T-helper 17 cell (primary cell): ENCODE measurements around the gene SPDYE2B. TPM values are rescaled to one million over a fixed set of nuclear protein-coding genes. Genes with fewer than 3 reads are reported as not detected.
"Not testable (repeated sequence)": the region's sequence is repeated elsewhere in the genome, so short reads cannot be mapped to it uniquely, and the experiment has no call there.

ENCODE experiments used
- ATAC-seq: fragments of 150-1000 bp; cut with Tn5 transposase; 2 replicates; pipeline ENCODE4 v1.10.0; 2021; ENCODE audit warnings: mild to moderate bottlenecking, moderate library complexity
- DNase-seq, 3 donors: peaks; one replicate each; pipeline versions ENCODE4 v3.0.0 to v3.0.0-alpha.2; 2020 to 2021
- H3K9me3 ChIP-seq: one replicate; pipeline ENCODE4 v1.7.0; 2013; ENCODE audit warnings: low read length, mild to moderate bottlenecking; ENCODE audit not compliant: control insufficient read depth, poor library complexity, severe bottlenecking
- H3K27ac Mint-ChIP-seq: one replicate; pipeline ENCODE4 v1.8.0; 2022; ENCODE audit warnings: mild to moderate bottlenecking, moderate library complexity, mixed read lengths
- H3K27me3 Mint-ChIP-seq: one replicate; pipeline ENCODE4 v1.8.0; 2022; ENCODE audit warnings: mixed read lengths
- H3K36me3 Mint-ChIP-seq: one replicate; pipeline ENCODE4 v1.8.0; 2022; ENCODE audit warnings: low read depth, mixed read lengths
- H3K4me1 Mint-ChIP-seq: one replicate; pipeline ENCODE4 v1.8.0; 2022; ENCODE audit warnings: mild to moderate bottlenecking, mixed read lengths
- H3K4me3 Mint-ChIP-seq: one replicate; pipeline ENCODE4 v1.8.0; 2022; ENCODE audit warnings: mild to moderate bottlenecking, moderate library complexity, mixed read lengths
- total RNA-seq, 4 donors: library from RNA in 2 of 4; stranded (reverse) in 2 of 4; gene quantifications; one replicate each; pipeline ENCODE4 v1.2.3 and lab custom pipeline; 2022 to 2026

SPDYE2B gene
- total RNA-seq, 2 donors from 2014 or later, result not detected

- H3K36me3 Mint-ChIP-seq, H3K27me3 Mint-ChIP-seq, H3K4me1 Mint-ChIP-seq, H3K9me3 ChIP-seq: not testable (repeated sequence)
- peak within 1 kb of the TSS; percentile 56 for H3K27ac Mint-ChIP-seq
- ATAC-seq, result peak; percentile 93
- H3K4me3 Mint-ChIP-seq, result peak within 1 kb of the TSS; percentile 84
- peak in 2 of 3 donors; percentile 84 to 92 for DNase-seq
These were observed 21.2 kb downstream of the SPDYE2B start, which contains the start of gene POLR2J2 for GRCh38 chr7:102671166-102671955. TSS of gene POLR2J2 (minus strand) at chr7:102671663. CDS start at chr7:102671601, 62 bp downstream.

GRCh38 chr7:102671956-102672307 is 21.8 kb downstream of the SPDYE2B start:
- DNase-seq, H3K27me3 Mint-ChIP-seq, H3K4me1 Mint-ChIP-seq, H3K36me3 Mint-ChIP-seq, H3K9me3 ChIP-seq, H3K27ac Mint-ChIP-seq: not testable (repeated sequence)
- H3K4me3 Mint-ChIP-seq, result peak overlapping the region; percentile 84
- ATAC-seq, result peak; percentile 10

- ATAC-seq, DNase-seq, H3K4me3 Mint-ChIP-seq, H3K36me3 Mint-ChIP-seq, H3K27me3 Mint-ChIP-seq, H3K9me3 ChIP-seq, H3K27ac Mint-ChIP-seq, H3K4me1 Mint-ChIP-seq: not testable (repeated sequence)
These were observed 23.4 kb downstream of the SPDYE2B start for GRCh38 chr7:102673447-102674067.

- not testable (repeated sequence) for DNase-seq, H3K4me1 Mint-ChIP-seq
These were observed 25.4 kb downstream of the SPDYE2B start for GRCh38 chr7:102675545-102675944.

GRCh38 chr7:102680780-102681179 is 30.7 kb downstream of the SPDYE2B start:
- H3K36me3 Mint-ChIP-seq, ATAC-seq, H3K9me3 ChIP-seq, DNase-seq, H3K27ac Mint-ChIP-seq, H3K27me3 Mint-ChIP-seq, H3K4me3 Mint-ChIP-seq, H3K4me1 Mint-ChIP-seq: not testable (repeated sequence)

More at GRCh38 chr7:102675545-102675944, 25.4 kb downstream of the SPDYE2B start:
- not testable (repeated sequence) for H3K4me3 Mint-ChIP-seq, H3K9me3 ChIP-seq, H3K27me3 Mint-ChIP-seq, H3K27ac Mint-ChIP-seq, H3K36me3 Mint-ChIP-seq, ATAC-seq

GRCh38 chr7:102682560-102682959 is 32.4 kb downstream of the SPDYE2B start:
- H3K36me3 Mint-ChIP-seq, H3K27ac Mint-ChIP-seq, ATAC-seq, DNase-seq, H3K4me1 Mint-ChIP-seq, H3K9me3 ChIP-seq, H3K27me3 Mint-ChIP-seq, H3K4me3 Mint-ChIP-seq: not testable (repeated sequence)

DNA sequence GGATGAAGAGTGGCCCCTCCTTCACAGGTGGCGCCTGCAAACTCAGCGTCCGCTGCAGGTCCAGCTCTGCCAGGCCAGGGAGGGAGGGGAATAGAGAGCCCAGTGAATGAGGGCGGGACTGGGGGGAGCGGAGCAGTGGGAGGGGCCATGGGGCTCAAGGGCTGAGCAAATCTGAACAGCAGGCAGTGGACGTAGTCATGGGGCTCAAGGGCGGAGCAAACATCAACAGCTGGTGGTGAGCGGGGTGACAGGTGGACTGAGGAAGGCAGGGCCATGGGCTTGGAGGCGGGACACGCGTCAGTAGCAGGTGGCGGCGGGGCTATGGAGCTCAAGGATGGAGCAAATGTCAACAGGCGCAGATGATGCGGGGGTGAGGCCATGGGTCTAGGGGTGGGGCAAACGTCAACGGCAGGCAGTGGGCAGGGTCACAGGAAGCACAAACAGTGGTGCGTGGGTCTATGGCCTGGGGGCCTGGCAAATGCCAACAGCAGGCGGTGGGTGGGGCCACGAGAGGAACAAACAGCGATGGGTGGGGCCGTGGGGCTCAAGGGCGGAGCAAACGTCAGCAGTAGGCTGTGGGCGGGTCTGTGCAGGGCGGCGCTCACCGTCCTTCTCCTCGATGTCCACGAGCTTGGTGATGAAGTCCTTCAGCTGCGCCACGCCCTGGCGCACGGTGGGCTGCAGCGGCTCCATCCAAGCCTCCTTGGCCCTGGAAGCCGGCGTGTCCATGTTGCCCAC is 38.3 kb downstream of the SPDYE2B start:
- H3K4me3 Mint-ChIP-seq, H3K36me3 Mint-ChIP-seq, DNase-seq, H3K4me1 Mint-ChIP-seq, H3K27ac Mint-ChIP-seq, H3K9me3 ChIP-seq, H3K27me3 Mint-ChIP-seq: not testable (repeated sequence)
- ATAC-seq, result peak; percentile 86

- ATAC-seq, result peak; percentile 82
- H3K4me3 Mint-ChIP-seq, H3K27me3 Mint-ChIP-seq, DNase-seq, H3K4me1 Mint-ChIP-seq, H3K9me3 ChIP-seq, H3K36me3 Mint-ChIP-seq, H3K27ac Mint-ChIP-seq: not testable (repeated sequence)
These were observed 39.5 kb downstream of the SPDYE2B start for GRCh38 chr7:102689436-102690282.

DNA sequence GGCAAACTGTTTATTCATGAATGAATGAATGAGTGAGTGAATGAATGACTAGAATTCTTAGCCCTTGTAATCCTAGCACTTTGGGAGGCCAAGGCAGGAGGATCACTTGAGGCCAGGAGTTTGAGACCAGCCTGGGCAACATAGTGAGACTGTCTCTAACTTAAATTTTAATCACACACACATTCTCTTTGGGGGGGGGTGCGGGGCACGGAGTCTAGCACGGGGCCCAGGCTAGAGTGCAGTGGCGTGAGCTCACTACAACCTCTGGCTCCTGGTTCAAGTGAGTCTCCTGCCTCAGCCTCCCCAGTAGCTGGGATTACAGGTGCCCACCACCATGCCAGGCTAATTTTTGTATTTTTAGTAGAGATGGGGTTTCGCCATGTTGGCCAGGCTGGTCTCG is 40.5 kb downstream of the SPDYE2B start:
- H3K9me3 ChIP-seq, H3K4me3 Mint-ChIP-seq, H3K27me3 Mint-ChIP-seq, H3K4me1 Mint-ChIP-seq, H3K27ac Mint-ChIP-seq, DNase-seq, ATAC-seq, H3K36me3 Mint-ChIP-seq: not testable (repeated sequence)

GRCh38 chr7:102694008-102694407 is 43.9 kb downstream of the SPDYE2B start:
- DNase-seq, H3K9me3 ChIP-seq, ATAC-seq, H3K4me1 Mint-ChIP-seq, H3K27me3 Mint-ChIP-seq, H3K4me3 Mint-ChIP-seq, H3K27ac Mint-ChIP-seq, H3K36me3 Mint-ChIP-seq: not testable (repeated sequence)

GRCh38 chr7:102695033-102695552 is 45.0 kb downstream of the SPDYE2B start:
- not testable (repeated sequence) for H3K4me3 Mint-ChIP-seq, H3K27ac Mint-ChIP-seq, DNase-seq, ATAC-seq, H3K36me3 Mint-ChIP-seq, H3K4me1 Mint-ChIP-seq, H3K9me3 ChIP-seq
- peaks cover 13% of the 10 kb centered on the region for H3K27me3 Mint-ChIP-seq

DNA sequence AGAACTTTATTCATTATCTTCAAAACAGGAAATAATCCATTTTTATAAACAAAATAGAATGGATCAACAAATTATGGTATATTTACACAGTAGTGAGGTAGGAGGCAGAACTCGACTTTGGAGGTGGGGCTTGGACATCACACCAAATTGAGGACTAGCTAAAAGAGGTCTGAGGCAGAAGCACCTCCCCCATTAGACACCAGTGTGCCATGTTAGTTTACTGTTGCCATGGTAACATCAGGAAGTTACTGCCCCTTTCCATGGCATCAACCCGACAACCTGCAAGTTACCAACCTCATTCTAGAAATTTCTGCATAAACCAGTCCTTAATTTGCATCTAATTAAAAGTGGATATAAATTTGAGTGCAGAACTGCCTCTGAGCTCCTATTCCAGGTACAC is 45.9 kb downstream of the SPDYE2B start:
- not testable (repeated sequence) for H3K27ac Mint-ChIP-seq, H3K36me3 Mint-ChIP-seq, H3K4me3 Mint-ChIP-seq, ATAC-seq, H3K4me1 Mint-ChIP-seq, H3K9me3 ChIP-seq, DNase-seq
- peaks cover 15% of the 10 kb centered on the region for H3K27me3 Mint-ChIP-seq
